HepG2 (cell line): ENCODE data around the gene KCTD19. TPM values are rescaled to one million over a fixed set of nuclear protein-coding genes. Genes with fewer than 3 reads are reported as not detected.

Experiments
- ELF1 ChIP-seq: sonication (generic); formaldehyde crosslinking; IDR thresholded peaks from 2 replicates; pipeline ENCODE4 v1.4.0; 2020; ENCODE audit warnings: missing genetic modification reagents
- IKZF5 ChIP-seq: IDR thresholded peaks from 2 replicates; pipeline ENCODE4 v1.6.1; 2018; ENCODE audit warnings: missing genetic modification reagents, mild to moderate bottlenecking, missing compliant biosample characterization
- MTF2 ChIP-seq: sonication (generic); formaldehyde crosslinking; IDR thresholded peaks from 2 replicates; pipeline ENCODE4 v1.5.0; 2020; ENCODE audit warnings: missing genetic modification reagents, borderline replicate concordance
- MXD4 ChIP-seq: IDR thresholded peaks from 2 replicates; pipeline ENCODE4 v1.6.1; 2016; ENCODE audit warnings: mild to moderate bottlenecking, missing biosample characterization, missing genetic modification reagents
- NR2F1 ChIP-seq, 2 experiments: fragments of 450-650 bp in 1 of 2; formaldehyde crosslinking in 1 of 2; IDR thresholded peaks; 2 replicates each; pipeline versions ENCODE4 v1.5.0 to v1.6.1; 2016 to 2020; ENCODE audit warnings: mild to moderate bottlenecking in 1 of 2, missing compliant biosample characterization in 1 of 2, missing genetic modification reagents in 1 of 2, moderate library complexity in 1 of 2
- RBFOX2 ChIP-seq: fragments of 200-400 bp; formaldehyde crosslinking; IDR thresholded peaks from 2 replicates; pipeline ENCODE4 v1.6.1; 2017; ENCODE audit warnings: low read depth, mild to moderate bottlenecking, low read length
- ZBTB26 ChIP-seq: IDR thresholded peaks from 2 replicates; pipeline ENCODE4 v1.6.1; 2016; ENCODE audit warnings: missing compliant biosample characterization, missing genetic modification reagents, borderline replicate concordance
- ZFP41 ChIP-seq: sonication (generic); formaldehyde crosslinking; IDR thresholded peaks from 2 replicates; pipeline ENCODE4 v1.4.0; 2020; ENCODE audit warnings: mild to moderate bottlenecking, missing genetic modification reagents, borderline replicate concordance
- ZNF230 ChIP-seq: sonication (generic); formaldehyde crosslinking; IDR thresholded peaks from 2 replicates; pipeline ENCODE4 v1.4.0; 2020; ENCODE audit warnings: mild to moderate bottlenecking, missing genetic modification reagents
- ZNF558 ChIP-seq: sonication (generic); formaldehyde crosslinking; IDR thresholded peaks from 2 replicates; pipeline ENCODE4 v1.9.0; 2022; ENCODE audit warnings: mild to moderate bottlenecking, missing genetic modification reagents, borderline replicate concordance
- polyA plus RNA-seq, 8 experiments: library from polyadenylated mRNA; depleted of rRNA in 3 of 8; stranded (reverse) in 7 of 8; unstranded in 1 of 8; fragments of >200 nt; fragmentation: Illumina TruSeq in 4 of 8; extraction: Trizol in 4 of 8; gene quantifications; 2 replicates each; pipeline versions ENCODE4 v1.2.1 to v1.2.3, GENCODE V29; 2011 to 2016; ENCODE audit warnings: low read depth in 4 of 8, missing spikeins in 1 of 8, mixed read lengths in 1 of 8; ENCODE audit not compliant: insufficient read depth in 1 of 8
- total RNA-seq, 5 experiments: library from RNA; depleted of rRNA; stranded (reverse); fragments of >200 nt; fragmentation: Illumina TruSeq; extraction: Trizol; gene quantifications; 2 replicates each; pipeline ENCODE4 v1.2.3, GENCODE V29; 2016; ENCODE audit warnings: low read depth in 1 of 5
- TF ChIP-seq, protein P1 (sequence below): sonication (generic); formaldehyde crosslinking; IDR thresholded peaks from 2 replicates; pipeline ENCODE4 v1.9.0; 2021; ENCODE audit warnings: missing genetic modification reagents, borderline replicate concordance
- TF ChIP-seq, protein P2 (sequence below): sonication (generic); formaldehyde crosslinking; IDR thresholded peaks from 2 replicates; pipeline ENCODE4 v1.8.0; 2023; ENCODE audit warnings: mild to moderate bottlenecking, missing genetic modification reagents
- TF ChIP-seq, protein P3 (sequence below), 2 experiments: IDR thresholded peaks; 2 replicates each; pipeline ENCODE4 v1.6.1; 2011 to 2012; ENCODE audit warnings: low read length in 2 of 2, borderline replicate concordance in 1 of 2, low read depth in 1 of 2, mild to moderate bottlenecking in 1 of 2, moderate library complexity in 1 of 2
- TF ChIP-seq, protein P4 (sequence below), 2 experiments: sonication (generic) in 1 of 2; formaldehyde crosslinking in 1 of 2; IDR thresholded peaks; 2 replicates each; pipeline versions ENCODE4 v1.5.1 to v1.6.1; 2011 to 2020; ENCODE audit warnings: borderline replicate concordance in 1 of 2, low read depth in 1 of 2, low read length in 1 of 2, mild to moderate bottlenecking in 1 of 2, missing genetic modification reagents in 1 of 2, moderate library complexity in 1 of 2

Gene KCTD19
- total and polyA plus RNA-seq, 2 of the 13 experiments (the other 11 are each of a cell fraction or from before 2014, with no cell fraction given), result not detected

DNA sequence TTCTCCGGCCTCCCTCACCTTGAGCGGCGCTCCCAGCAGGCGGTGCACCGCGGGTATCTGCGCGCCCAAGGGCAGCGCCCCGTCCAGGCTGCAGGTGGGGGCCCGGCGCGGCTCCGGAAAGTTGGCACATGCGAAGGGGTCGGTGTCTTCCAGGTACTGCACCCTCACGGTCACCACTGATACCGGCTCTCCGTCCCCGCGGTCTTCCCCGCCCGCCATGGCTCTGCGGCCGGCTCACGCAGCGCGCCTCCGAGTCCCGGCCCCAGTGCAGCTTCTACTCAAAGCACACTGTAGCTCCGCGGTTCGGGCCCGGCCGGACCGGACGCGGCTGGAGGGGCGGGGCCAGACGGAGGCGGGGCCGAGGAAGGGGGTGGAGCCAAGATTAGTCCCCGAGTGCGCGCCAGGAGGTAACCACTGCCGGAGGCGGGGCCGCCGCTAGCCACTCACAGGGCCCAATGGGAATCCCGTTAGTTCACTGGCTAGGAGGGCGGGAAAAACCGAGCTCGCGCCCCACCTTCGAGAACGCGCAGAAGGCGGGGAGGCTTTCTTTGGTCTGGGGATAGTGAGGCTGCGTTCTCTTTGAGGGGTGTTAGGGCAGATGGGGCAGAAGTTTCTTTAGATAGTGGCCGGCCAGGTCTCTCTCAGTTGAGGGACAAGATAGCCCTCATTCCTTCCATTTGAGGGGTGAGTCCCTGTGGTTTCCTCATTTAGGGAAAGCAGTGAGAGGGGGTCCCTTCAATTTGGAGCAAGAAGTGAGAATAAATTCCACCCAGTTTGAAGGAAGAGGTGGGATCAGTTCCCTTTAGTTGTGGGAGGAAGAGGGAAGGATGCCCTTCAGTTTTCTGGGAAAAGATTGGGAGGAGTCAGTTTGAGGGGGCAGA, 79.1 kb downstream of the KCTD19 start, which contains the start of gene FHOD1 (continued):
- TF ChIP-seq, protein P1, sequence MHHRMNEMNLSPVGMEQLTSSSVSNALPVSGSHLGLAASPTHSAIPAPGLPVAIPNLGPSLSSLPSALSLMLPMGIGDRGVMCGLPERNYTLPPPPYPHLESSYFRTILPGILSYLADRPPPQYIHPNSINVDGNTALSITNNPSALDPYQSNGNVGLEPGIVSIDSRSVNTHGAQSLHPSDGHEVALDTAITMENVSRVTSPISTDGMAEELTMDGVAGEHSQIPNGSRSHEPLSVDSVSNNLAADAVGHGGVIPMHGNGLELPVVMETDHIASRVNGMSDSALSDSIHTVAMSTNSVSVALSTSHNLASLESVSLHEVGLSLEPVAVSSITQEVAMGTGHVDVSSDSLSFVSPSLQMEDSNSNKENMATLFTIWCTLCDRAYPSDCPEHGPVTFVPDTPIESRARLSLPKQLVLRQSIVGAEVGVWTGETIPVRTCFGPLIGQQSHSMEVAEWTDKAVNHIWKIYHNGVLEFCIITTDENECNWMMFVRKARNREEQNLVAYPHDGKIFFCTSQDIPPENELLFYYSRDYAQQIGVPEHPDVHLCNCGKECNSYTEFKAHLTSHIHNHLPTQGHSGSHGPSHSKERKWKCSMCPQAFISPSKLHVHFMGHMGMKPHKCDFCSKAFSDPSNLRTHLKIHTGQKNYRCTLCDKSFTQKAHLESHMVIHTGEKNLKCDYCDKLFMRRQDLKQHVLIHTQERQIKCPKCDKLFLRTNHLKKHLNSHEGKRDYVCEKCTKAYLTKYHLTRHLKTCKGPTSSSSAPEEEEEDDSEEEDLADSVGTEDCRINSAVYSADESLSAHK, result no peak
- TF ChIP-seq, protein P2, sequence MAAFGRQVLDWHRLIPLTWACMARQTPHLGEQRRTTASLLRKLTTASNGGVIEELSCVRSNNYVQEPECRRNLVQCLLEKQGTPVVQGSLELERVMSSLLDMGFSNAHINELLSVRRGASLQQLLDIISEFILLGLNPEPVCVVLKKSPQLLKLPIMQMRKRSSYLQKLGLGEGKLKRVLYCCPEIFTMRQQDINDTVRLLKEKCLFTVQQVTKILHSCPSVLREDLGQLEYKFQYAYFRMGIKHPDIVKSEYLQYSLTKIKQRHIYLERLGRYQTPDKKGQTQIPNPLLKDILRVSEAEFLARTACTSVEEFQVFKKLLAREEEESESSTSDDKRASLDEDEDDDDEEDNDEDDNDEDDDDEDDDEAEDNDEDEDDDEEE, result peak; percentile 68; the same call in 1 of the 2 replicates
- peak; percentile 86 for TF ChIP-seq MXD4 (CRISPR knock-in tag)
- TF ChIP-seq MTF2 (CRISPR knock-in tag), result no peak
- TF ChIP-seq NR2F1 (CRISPR knock-in tag; IDR thresholded peaks at IDR 0.05), result no peak
- TF ChIP-seq ZNF230 (CRISPR knock-in tag), result 0 out of 2 replicates have a peak, but pooled peaks have one; percentile 37
- TF ChIP-seq ZFP41 (CRISPR knock-in tag), result no peak
- peak; percentile 72 for TF ChIP-seq RBFOX2
- TF ChIP-seq ZNF558 (CRISPR knock-in tag), result no peak; the same call in 1 of the 2 replicates
- TF ChIP-seq, protein P3, sequence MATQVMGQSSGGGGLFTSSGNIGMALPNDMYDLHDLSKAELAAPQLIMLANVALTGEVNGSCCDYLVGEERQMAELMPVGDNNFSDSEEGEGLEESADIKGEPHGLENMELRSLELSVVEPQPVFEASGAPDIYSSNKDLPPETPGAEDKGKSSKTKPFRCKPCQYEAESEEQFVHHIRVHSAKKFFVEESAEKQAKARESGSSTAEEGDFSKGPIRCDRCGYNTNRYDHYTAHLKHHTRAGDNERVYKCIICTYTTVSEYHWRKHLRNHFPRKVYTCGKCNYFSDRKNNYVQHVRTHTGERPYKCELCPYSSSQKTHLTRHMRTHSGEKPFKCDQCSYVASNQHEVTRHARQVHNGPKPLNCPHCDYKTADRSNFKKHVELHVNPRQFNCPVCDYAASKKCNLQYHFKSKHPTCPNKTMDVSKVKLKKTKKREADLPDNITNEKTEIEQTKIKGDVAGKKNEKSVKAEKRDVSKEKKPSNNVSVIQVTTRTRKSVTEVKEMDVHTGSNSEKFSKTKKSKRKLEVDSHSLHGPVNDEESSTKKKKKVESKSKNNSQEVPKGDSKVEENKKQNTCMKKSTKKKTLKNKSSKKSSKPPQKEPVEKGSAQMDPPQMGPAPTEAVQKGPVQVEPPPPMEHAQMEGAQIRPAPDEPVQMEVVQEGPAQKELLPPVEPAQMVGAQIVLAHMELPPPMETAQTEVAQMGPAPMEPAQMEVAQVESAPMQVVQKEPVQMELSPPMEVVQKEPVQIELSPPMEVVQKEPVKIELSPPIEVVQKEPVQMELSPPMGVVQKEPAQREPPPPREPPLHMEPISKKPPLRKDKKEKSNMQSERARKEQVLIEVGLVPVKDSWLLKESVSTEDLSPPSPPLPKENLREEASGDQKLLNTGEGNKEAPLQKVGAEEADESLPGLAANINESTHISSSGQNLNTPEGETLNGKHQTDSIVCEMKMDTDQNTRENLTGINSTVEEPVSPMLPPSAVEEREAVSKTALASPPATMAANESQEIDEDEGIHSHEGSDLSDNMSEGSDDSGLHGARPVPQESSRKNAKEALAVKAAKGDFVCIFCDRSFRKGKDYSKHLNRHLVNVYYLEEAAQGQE (IDR thresholded peaks at IDR 0.05; ENCODE audit: borderline replicate concordance in 1 of 2, low read depth in 1 of 2, low read length in 2 of 2), result peak in 1 of 2 experiments; percentile 59; a peak in 1 of 4 replicates
- no peak for TF ChIP-seq ZBTB26 (CRISPR knock-in tag)
- peak; percentile 79 for TF ChIP-seq IKZF5 (CRISPR knock-in tag)
- TF ChIP-seq, protein P4, sequence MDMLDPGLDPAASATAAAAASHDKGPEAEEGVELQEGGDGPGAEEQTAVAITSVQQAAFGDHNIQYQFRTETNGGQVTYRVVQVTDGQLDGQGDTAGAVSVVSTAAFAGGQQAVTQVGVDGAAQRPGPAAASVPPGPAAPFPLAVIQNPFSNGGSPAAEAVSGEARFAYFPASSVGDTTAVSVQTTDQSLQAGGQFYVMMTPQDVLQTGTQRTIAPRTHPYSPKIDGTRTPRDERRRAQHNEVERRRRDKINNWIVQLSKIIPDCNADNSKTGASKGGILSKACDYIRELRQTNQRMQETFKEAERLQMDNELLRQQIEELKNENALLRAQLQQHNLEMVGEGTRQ (IDR thresholded peaks at IDR 0.05; ENCODE audit: low read depth, low read length), result no peak
- TF ChIP-seq, protein P4 (CRISPR knock-in tag; IDR thresholded peaks at IDR 0.05; ENCODE audit: borderline replicate concordance), result peak; percentile 42; the same call in 1 of the 2 replicates
- no peak for TF ChIP-seq ELF1 (CRISPR knock-in tag)
